GM12878 (cell line): ENCODE data around the gene MSGN1. TPM values are rescaled to one million over a fixed set of nuclear protein-coding genes. Genes with fewer than 3 reads are reported as not detected.

Experiments used
- ATAC-seq: fragments of 200-7000 bp; cut with Tn5 transposase; 3 replicates; pipeline ENCODE4 v1.9.1; 2020; ENCODE audit warnings: mild to moderate bottlenecking, moderate library complexity
- BruUV-seq: library from RNA; stranded (reverse); fragments of 400-500 nt; replicated peaks from 2 replicates; lab custom pipeline; 2021; lab: Mats Ljungman, UMichigan
- CTCF ChIA-PET: fragments of 300-600 bp; sonication (Branson Sonifier 250); formaldehyde crosslinking; extraction: SDS; loops from one replicate; lab custom pipeline; 2021; ENCODE audit warnings: inconsistent platforms; lab: Yijun Ruan, JAX
- POLR2A ChIA-PET: fragments of 350-600 bp; formaldehyde crosslinking; extraction: SDS; loops from one replicate; lab custom pipeline; 2021; ENCODE audit warnings: inconsistent platforms; lab: Charles Lee
- RAD21 ChIA-PET: fragments of 300-600 bp; sonication (Branson Sonifier 250); formaldehyde crosslinking; loops from one replicate; lab custom pipeline; 2023; ENCODE audit warnings: antibody characterized with exemption; ENCODE audit not compliant: unreplicated experiment; lab: Charles Lee
- SMC1A ChIA-PET: fragments of 300-600 bp; sonication (Branson Sonifier 250); formaldehyde crosslinking; loops from one replicate; lab custom pipeline; 2023; ENCODE audit not compliant: unreplicated experiment, uncharacterized antibody; lab: Charles Lee
- DNase-seq: peaks from one replicate; pipeline ENCODE4 v3.0.0-alpha.2; 2011; ENCODE audit warnings: low read depth, low spot score
- FAIRE-seq: peaks from 3 replicates; lab custom pipeline; 2011; peaks lifted over from hg19 to GRCh38; lab: Jason Lieb, UNC
- H2AFZ ChIP-seq: 2 replicates; pipeline ENCODE4 v1.6.0; 2011; ENCODE audit warnings: low read depth, low read length, control low read depth; ENCODE audit not compliant: control insufficient read depth
- H3K27ac ChIP-seq: 2 replicates; pipeline ENCODE4 v1.5.1; 2011; ENCODE audit warnings: control low read depth; ENCODE audit not compliant: control insufficient read depth, insufficient read depth
- H3K27me3 ChIP-seq, 2 experiments: replicated peaks in 1 of 2; 2 replicates each; pipeline versions ENCODE4 v1.6.0 to v1.6.1; 2011; ENCODE audit warnings: low read length in 1 of 2; ENCODE audit not compliant: control insufficient read depth in 2 of 2, insufficient read depth in 2 of 2
- H3K36me3 ChIP-seq, 2 experiments: 2 replicates each; pipeline ENCODE4 v1.5.1; 2011; ENCODE audit warnings: low read length in 1 of 2; ENCODE audit not compliant: control insufficient read depth in 2 of 2, insufficient read depth in 2 of 2
- H3K4me1 ChIP-seq: 2 replicates; pipeline ENCODE4 v1.6.1; 2011; ENCODE audit warnings: mild to moderate bottlenecking, low read length, moderate library complexity, mixed read lengths; ENCODE audit not compliant: control insufficient read depth, insufficient read depth
- H3K4me2 ChIP-seq: 2 replicates; pipeline ENCODE4 v1.6.0; 2011; ENCODE audit warnings: control low read depth; ENCODE audit not compliant: control insufficient read depth, insufficient read depth
- H3K4me3 ChIP-seq: fragments of 200-600 bp; sonication (generic); 2 replicates; pipeline ENCODE4 v1.5.1; 2016
- H3K79me2 ChIP-seq: 2 replicates; pipeline ENCODE4 v1.6.0; 2011; ENCODE audit warnings: low read length; ENCODE audit not compliant: control insufficient read depth, insufficient read depth
- H3K9ac ChIP-seq: 2 replicates; pipeline ENCODE4 v1.8.0; 2011; ENCODE audit warnings: low read length, control low read depth, mixed read lengths; ENCODE audit not compliant: control insufficient read depth, insufficient read depth
- H3K9me3 ChIP-seq: replicated peaks from 3 replicates; pipeline ENCODE4 v1.5.1; 2011; ENCODE audit warnings: mild to moderate bottlenecking, low read length; ENCODE audit not compliant: control insufficient read depth, insufficient read depth
- H4K20me1 ChIP-seq: 2 replicates; pipeline ENCODE4 v1.6.0; 2011; ENCODE audit not compliant: control insufficient read depth, insufficient read depth
- IRF4 ChIP-seq: IDR thresholded peaks from 2 replicates; pipeline ENCODE4 v1.6.1; 2011; ENCODE audit warnings: low read depth, low read length
- POLR2A ChIP-seq: IDR thresholded peaks from 2 replicates; pipeline ENCODE4 v1.6.1; 2011; ENCODE audit warnings: low read depth, mild to moderate bottlenecking, low read length
- POLR2AphosphoS2 ChIP-seq: IDR thresholded peaks from 2 replicates; pipeline ENCODE4 v1.6.1; 2011; ENCODE audit warnings: low read depth, mild to moderate bottlenecking, low read length, improper control_type of control experiment, moderate library complexity
- STAT1 ChIP-seq: fragments of 450-650 bp; conservative IDR thresholded peaks from 2 replicates; pipeline ENCODE4 v1.6.1; 2014; ENCODE audit warnings: antibody characterized with exemption, mild to moderate bottlenecking
- ZZZ3 ChIP-seq: IDR thresholded peaks from 2 replicates; pipeline ENCODE4 v1.6.1; 2011; ENCODE audit warnings: low read depth; ENCODE audit not compliant: control insufficient read depth, insufficient read length
- WGBS: methylation state at CpG from one replicate; pipeline ENCODE4 v1.1.6; 2016; ENCODE audit warnings: low lambda C conversion rate; ENCODE audit not compliant: insufficient replicate concordance, insufficient coverage; ENCODE audit errors: missing lambda C conversion rate; 5-methylcytosine and 5-hydroxymethylcytosine counted together
- in situ Hi-C: fragments of 300-500 bp; cut with MboI; formaldehyde crosslinking; loops from 9 replicates; pipeline ENCODE4 v1.14.3; 2018; ENCODE audit warnings: mixed read lengths
- intact Hi-C: fragments of 100-400 bp; cut with micrococcal nuclease; formaldehyde crosslinking; loops from one replicate; pipeline ENCODE4 v1.14.2; 2022; ENCODE audit not compliant: unreplicated experiment
- polyA plus RNA-seq, 11 experiments: library from polyadenylated mRNA; depleted of rRNA in 4 of 11; unstranded in 6 of 11; stranded (reverse) in 5 of 11; fragments of >200 nt; fragmentation: Nextera tagmentation in 4 of 11; fragmentation: Illumina TruSeq in 1 of 11; extraction: Ambion mirVana in 4 of 11; extraction: Trizol in 1 of 11; gene quantifications; 1 replicate in 1 of 11; 2 replicates in 10 of 11; pipeline versions ENCODE4 v1.2.1 to v1.2.3, GENCODE V29; 2011 to 2016; ENCODE audit warnings: inconsistent platforms in 2 of 11, missing spikeins in 2 of 11, low read depth in 1 of 11
- total RNA-seq, 4 experiments: library from RNA; depleted of rRNA in 3 of 4; stranded (reverse); fragments of >200 nt in 3 of 4; fragmentation: Illumina TruSeq in 1 of 4; extraction: Trizol in 1 of 4; gene quantifications; 2 replicates each; pipeline versions ENCODE4 v1.2.1 to v1.2.3, GENCODE V29; 2013 to 2021

Gene MSGN1
- total and polyA plus RNA-seq, 10 of the 15 experiments (the other 5 are each of a cell fraction or from before 2014, with no cell fraction given) = 0.27 TPM; not detected in 9

DNA sequence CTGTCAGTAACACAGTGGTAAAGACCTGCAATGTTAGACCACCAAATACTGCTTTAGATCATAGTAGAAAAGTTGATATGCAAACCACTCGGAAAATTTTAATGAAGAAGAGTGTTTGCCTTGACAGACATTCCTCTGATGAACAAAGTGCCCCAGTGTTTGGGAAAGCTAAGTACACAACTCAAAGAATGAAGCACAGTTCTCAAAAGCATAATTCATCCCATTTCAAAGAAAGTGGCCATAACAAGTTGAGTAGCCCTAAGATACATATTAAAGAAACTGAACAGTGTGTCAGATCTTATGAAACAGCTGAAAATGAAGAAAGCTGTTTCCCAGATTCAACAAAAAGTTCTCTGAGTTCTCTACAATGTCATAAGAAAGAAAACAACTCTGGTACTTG is 34.8 kb upstream of the MSGN1 start:
- ChIA-PET RAD21 (interaction anchor here (1.4 kb wide), 1 partner anchor 48 kb away, joined by 3 read pairs; no protein-coding TSS in a partner anchor), CTCF (interaction anchor here (1.2 to 1.9 kb wide), 5 partner anchors 12 to 49 kb away, joined by 3 to 8 read pairs (median 6); no protein-coding TSS in a partner anchor), POLR2A (interaction anchor here (1.4 kb wide), 2 partner anchors 12 to 18 kb away, joined by 4 read pairs; no protein-coding TSS in a partner anchor), SMC1A (interaction anchor here (0.6 to 4.5 kb wide), 8 partner anchors 8 to 61 kb away, joined by 3 to 21 read pairs (median 4); no protein-coding TSS in a partner anchor)
- intact Hi-C loops = no loop called here
- no peak for DNase-seq
- TF ChIP-seq STAT1 (no peak), ZZZ3 (no peak), IRF4 (no peak)
- Histone ChIP-seq H3K9me3 (no peaks in the 10 kb centered on the region), H3K27me3 (no peaks in the 10 kb centered on the region), H3K4me2 (no peak overlapping the region), H3K4me1 (no peaks in the 10 kb centered on the region), H3K79me2 (no peaks in the 10 kb centered on the region), H3K4me3 (no peak overlapping the region), H4K20me1 (no peaks in the 10 kb centered on the region), H2AFZ (no peak overlapping the region), H3K36me3 (peaks cover 0 to 7% of the 10 kb centered on the region in 2 experiments; a peak in 3 of 4 replicates), H3K27ac (no peak overlapping the region), H3K9ac (no peak overlapping the region)
- no peak for FAIRE-seq
- WGBS = 95% methylated on average over 1 of the region's 1 CpG
- ATAC-seq = no peak
- no TSS peak for BruUV-seq
- in situ Hi-C loops = no loop called here

- DNase-seq (no peak), FAIRE-seq (no peak)
- H3K9me3 ChIP-seq = no peaks in the 10 kb centered on the region
- H3K79me2 ChIP-seq = no peaks in the 10 kb centered on the region
- WGBS = 99% methylated on average over 3 of the region's 3 CpGs
- in situ Hi-C loops = no loop called here
- H3K9ac ChIP-seq = no peak overlapping the region
- no TSS peak for BruUV-seq
- CTCF ChIA-PET = interaction anchor here (1.7 kb wide), 1 partner anchor 45 kb away, joined by 3 read pairs; no protein-coding TSS in a partner anchor
- no peaks in the 10 kb centered on the region for H3K36me3 ChIP-seq
- no peak overlapping the region for H3K4me2 ChIP-seq
- RAD21 ChIA-PET = interaction anchor here (1.7 kb wide), 1 partner anchor 13 kb away, joined by 3 read pairs; no protein-coding TSS in a partner anchor
- no peaks in the 10 kb centered on the region for H4K20me1 ChIP-seq
- POLR2A ChIA-PET = no interaction called here
- H3K4me1 ChIP-seq = no peaks in the 10 kb centered on the region
- TF ChIP-seq POLR2AphosphoS2 = 0 out of 2 replicates have a peak, but pooled peaks have one; percentile 40
- TF ChIP-seq POLR2A = peak; percentile 22; the same call in 1 of the 2 replicates
- TF ChIP-seq IRF4 = no peak
- TF ChIP-seq, all 136 proteins: peak for 2
- SMC1A ChIA-PET = interaction anchor here (0.9 to 1.7 kb wide), 8 partner anchors 11 to 67 kb away, joined by 3 to 6 read pairs (median 4); no protein-coding TSS in a partner anchor
- intact Hi-C loops = no loop called here
- Histone ChIP-seq H3K27me3 (no peaks in the 10 kb centered on the region), H3K27ac (no peak overlapping the region), H2AFZ (no peak overlapping the region), H3K4me3 (no peak overlapping the region)
- ATAC-seq = no peak
Measured at GRCh38 chr2:17786727-17787126, 29.5 kb upstream of the MSGN1 start.
